Stimulated activated CD4-positive, alpha-beta T cell treated with anti-CD3 and anti-CD28 coated beads, Interleukin-2, amount 100 ng/mL, for 48 hours (primary cell): Measurements from ENCODE around the gene CDC42BPA.
"Not testable (repeated sequence)": the region's sequence is repeated elsewhere in the genome, so short reads cannot be mapped to it uniquely, and the experiment has no call there.

Experiments used
- DNase-seq, 2 donors: peaks; one replicate each; pipeline ENCODE4 v3.0.0-alpha.2; 2020

The CDC42BPA gene

DNA sequence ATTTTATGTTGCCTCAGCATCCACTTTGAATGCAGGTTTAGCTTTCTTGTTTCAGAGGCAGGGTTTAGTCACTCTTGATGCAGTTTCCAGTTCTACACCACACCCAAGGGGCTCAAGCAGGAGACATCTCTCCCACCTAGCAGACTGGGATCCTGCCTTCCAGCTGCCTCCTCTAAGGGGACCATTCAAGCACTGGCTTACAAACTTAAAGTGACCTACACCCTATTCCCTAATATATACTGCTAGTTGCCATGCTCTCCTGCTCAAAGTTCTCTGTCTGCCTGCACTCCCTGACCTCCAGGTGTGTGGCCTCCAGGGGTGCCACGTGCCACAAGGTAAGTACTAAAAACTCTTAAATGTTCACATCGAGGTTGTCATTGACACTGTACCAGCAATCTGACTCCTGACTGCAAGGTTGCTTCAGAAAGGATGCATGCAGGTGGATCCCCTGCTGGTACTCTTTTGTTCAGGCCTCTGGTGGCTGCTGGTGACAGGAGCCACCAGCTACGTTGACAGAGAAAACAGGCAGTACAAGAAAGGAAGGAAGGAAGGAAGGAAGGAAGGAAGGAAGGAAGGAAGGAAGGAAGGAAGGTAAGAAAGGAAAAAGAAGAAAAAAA lies 192.3 kb downstream of the CDC42BPA start:
- DNase-seq, result no peak

DNA sequence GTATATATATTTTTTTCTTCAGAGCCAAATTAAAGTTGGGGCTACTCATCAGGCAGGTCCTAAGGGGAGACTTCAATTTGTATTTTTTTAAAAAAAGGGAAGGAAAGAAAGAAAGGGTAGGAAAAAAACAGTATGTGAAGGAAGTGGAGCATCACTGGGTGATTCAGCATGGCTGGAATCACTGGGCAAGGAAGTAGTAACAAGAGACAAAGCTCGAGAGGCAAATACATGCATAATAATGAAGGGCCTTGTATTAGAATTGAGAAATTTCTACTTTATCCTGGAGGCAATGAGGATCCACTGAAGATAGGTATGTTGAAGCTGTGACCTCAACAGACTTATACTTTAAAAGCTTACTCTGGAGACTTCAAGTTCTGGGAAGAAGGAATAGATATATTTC lies 193.8 kb downstream of the CDC42BPA start:
- no peak for DNase-seq

DNA sequence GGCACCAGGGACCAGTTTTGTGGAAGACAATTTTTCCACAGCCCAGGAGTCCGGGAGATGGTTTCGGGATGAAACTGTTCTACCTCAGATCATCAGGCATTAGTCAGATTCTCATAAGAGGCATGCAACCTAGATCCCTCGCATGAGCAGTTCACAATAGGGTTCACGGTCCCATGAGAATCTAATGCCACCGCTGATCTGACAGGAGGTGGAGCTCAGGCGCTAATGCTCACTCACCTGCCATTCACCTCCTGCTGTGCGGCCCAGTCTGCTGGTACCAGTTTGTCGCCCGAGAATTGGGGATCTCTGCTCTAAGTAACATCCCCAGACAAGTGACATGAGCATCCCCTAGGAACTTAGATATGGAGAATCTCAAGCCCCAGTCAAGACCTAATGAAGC lies 197.5 kb downstream of the CDC42BPA start:
- DNase-seq, result no peak

DNA sequence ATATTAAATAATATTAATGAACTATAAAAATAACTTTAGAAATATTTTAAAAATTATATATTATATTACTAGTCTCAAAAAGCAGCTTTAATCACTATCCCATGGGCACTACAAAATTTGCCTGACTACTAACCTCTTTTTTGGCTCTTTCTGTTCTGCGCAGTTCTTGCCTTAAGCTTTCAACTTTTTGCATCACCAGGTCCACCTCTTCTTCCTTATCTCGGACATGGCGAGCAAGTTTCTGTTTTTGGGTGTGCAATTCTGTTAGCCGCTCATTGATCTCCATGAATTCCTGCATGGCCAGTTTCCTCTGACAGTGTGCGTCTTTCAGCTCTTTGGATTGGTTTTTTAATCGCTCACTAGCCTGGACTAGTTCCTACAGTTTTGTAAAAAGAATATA lies 205.8 kb downstream of the CDC42BPA start:
- DNase-seq, result no peak

DNA sequence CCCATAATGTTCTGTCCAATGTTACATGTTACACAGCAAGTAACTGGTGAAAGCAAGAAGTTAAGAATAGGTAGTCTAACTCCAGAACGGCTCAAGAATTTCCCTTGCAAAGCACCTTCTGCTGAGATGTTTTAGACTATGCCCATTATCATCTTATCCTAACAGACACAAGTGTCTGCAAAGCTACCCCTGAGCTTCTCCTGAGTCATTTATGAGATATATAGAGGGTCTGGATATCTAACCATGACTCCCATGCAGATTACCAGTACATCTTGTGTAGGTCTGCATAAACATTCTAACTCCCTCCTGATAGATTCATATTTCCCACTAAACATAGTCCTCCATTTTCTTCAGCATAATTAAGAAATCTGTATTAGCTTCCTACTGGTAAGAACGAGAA lies 206.5 kb downstream of the CDC42BPA start:
- no peak for DNase-seq

DNA sequence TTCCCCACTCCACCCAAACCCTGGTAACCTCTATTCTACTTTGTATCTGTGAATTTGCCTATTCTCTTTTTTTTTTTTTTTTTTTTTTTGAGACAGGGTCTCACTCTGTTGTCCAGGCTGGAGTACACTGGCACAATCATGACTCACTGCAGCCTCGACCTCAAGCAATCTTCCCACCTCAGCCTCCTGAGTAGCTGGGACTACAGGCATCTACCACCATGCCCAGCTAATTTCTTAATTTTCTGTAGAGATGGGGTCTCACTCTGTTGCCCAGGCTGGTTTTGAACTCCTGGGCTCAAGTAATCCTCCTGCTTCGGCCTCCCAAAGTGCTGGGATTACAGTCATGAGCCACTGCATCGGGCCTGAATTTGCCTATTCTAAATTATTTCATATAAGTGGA lies 213.0 kb downstream of the CDC42BPA start:
- not testable (repeated sequence) for DNase-seq

DNA sequence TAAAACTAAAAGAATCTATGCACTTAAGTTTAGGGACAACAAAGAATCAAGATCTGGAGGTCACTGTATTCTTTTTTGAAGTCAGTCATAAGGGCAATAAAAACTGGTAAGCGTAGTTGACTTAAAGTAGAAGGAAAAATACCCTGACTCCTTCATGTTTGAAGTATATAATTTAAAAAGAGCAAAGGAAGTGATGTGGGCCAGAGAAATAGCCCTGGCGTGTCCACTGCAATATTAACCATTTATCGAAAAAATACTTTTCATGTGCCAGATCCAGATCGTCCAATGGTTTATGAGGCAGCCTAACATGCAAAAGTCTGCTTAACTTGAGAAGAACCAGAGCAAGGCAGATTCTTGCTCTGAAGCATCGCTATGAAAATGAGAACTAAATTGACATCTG lies 216.2 kb downstream of the CDC42BPA start:
- DNase-seq, result no peak

DNA sequence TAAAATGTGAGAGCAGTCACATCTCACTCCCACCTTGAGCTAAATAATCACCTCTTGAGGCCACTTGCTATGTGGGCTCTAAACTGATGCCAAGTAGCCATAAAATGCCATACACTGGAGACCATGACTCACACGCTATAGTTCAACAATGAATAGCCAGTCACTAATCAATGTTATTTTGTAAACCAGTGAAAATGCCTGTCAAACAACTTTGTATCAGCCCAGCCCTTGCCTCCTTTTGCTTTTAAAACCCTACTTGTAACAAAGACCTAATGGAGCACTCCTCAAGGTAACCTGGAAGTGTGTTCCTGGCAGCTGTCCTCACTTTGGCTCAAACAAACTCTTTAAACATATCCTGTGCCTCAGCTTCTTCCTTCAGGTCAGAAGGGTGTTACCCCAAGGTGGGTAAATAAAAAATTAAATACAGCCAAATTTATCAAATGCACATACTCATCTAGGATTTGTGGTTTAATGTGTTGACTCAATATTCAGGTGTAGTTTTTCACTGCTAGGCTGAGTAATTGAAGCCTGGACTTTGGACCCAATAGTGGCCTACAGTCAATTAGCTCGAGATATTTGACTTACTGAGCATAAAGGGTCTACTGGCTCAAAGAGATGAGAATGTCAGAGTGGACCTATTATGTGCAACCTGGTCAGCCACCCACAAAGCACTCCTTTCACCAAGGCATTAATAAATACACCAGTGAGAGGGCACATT lies 223.9 kb downstream of the CDC42BPA start:
- no peak for DNase-seq

DNA sequence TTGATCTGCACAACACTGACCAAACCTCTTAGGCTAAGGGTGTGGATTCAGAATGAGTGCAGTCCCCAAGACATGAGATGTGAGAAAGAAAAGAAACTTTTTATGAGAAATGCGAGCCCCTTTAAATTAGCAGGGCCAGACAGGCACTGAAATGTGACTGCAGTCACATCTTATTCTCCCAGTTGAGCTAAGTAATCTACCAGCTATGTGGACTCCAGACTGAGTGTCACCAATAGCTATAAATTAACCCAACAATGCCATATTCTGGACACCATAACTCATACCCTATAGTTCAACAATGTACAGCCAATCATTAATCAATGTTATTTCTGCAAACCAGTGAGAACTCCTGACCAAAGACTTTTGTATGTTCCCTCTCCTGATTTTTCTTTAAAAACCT lies 225.0 kb downstream of the CDC42BPA start:
- DNase-seq, result no peak

DNA sequence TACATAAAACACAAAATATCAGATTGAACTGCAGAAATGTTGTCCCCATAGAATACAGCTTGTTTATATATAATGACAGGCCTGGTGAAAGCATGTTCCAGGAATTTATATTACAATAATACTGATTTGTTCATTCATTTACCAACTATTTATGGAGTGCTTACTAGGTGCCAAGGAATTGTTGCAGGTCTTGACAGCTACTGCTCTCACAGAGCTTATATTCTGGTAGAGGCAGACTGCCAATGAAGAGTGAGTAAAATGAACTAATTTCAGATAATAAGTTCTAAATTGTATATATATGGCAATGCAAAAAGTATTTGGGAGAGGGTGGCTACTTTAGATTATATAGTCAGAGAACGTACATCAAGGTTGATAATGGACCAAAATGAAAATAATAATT lies 226.2 kb downstream of the CDC42BPA start:
- DNase-seq, result no peak

DNA sequence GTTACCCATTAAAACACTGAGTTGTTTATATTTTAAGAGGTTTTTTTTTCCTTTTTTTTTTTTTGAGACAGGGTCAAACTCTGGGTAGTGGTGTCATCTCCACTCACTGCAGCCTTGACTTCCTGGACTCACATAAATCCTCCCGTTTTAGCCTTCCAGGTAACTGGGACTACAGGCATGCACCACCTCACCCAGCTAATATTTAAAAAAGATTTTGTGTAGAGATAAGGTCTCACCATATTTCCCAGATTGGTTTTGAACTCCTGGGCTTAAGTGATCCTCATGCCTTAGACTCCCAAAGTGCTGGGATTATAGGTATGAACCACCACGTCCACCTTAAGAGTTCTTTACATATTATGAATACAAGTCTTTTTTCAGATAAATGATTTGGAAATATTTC lies 231.7 kb downstream of the CDC42BPA start:
- no peak for DNase-seq

DNA sequence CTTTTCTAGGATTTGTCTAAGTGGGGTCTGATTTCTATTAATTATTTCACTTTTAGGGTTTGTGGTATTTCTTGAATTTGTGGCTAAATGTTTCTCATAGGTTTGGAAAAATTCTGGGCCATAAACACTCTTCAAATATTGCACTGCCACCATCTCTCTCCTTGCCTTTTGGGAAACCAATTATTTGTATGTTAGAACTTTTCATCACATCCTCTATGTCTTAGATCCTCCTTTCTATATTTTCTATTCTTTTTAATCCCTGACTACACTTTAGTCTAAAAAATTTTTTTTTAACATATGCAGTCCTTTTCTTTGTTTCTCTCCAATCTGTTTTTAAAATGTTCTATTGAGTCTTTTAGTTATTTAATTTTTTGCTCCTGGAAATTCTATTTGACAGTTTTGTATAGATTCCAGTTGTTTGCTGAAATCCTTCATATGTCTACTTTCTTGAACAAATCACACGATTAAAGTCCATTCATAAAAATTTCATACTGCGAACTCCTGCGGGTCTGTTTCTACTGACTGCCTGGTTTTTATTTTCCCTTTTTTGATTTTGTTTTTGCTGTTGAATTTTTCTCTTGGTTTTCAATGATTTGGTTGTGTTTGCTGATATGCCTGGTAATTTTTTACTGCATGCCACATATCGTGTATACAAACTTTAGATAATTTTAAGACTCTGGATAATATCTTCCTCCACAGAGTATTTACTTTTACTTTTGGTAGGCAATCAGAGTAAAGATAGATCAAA lies 235.1 kb downstream of the CDC42BPA start:
- DNase-seq, result no peak

DNA sequence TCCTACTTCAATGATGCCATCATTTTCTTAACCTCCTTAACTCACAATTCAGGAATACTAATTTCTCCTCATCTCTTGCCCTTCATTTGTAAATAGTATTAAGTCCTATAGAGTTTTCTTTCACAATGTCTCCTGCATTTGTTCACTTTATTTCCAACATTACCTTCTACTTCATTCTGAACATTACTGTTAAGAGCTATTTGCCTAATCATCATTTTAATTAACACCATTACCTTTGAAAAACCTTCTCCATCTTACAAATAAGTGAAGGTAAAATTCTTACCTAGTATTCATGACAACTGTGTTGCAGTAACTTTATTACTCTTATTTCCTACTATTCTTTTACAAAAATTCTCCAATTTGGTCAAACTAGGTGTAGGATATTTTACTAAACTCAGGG lies 240.5 kb downstream of the CDC42BPA start:
- DNase-seq, result no peak

DNA sequence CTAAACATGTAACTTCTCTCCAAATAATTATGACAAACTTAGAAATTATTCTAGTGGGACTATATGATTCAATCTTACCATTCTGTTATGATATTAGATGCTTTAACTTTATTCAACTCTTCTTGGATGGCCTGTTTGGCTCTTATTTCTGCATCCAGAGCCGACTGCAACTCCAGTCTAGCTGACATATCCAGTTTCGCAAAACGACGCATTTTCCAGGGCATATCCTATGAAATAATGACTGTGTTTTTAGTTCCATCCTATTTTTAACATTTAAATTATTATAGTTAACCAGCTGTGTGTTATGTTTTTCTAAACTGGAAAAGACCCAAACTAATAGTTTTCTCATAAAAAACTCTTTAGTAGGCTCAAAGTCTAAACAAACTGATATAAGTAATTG lies 244.5 kb downstream of the CDC42BPA start:
- DNase-seq, result no peak

DNA sequence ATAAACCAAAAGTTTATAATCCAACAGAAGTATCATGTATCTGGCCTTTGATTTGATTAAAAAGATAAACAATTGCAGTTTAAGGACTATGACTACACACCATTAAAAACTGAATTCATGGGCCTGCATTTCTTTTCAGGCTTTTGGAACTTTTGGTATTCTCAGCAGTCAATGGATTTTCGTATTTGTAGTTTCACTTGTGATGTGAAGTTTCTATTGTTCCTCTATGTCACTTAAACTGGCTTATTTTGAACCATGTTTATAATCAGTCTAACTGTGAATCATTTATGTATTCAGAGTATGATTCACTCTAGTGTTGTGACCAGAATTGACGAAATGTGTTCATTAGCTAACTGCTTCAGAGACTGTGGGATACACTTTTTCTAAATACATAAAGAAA lies 245.3 kb downstream of the CDC42BPA start:
- DNase-seq, result no peak

DNA sequence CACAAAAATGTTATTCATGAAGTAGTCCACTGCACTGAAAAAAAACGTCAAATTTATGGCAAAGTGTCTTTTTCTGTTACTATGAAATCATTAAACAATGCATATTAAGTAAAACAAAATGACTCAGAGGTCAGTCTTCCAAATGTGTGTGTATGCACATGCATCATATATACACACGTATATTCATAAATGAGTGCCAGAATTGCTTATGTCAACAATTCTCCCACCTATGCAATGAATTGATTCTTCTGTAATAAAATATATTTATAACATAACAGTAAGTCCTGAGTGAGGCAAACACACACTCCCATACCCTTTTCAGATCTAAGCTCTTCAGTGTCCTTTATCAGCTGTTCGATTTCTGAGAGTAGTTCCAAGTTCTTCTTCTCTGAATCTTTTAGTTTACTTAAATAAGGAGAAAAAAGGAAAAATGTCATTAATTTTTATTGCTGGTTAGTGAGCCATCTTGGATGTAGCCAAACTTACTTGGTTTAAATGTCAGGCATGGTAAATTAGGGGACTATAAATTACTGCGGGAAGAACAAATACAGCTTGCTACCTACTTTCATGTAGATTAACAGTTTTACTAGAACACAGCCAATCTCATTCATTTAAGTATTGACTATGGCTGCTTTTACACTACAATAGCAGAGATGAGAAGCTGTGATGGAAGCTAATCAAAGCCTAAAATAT lies 246.3 kb downstream of the CDC42BPA start:
- DNase-seq, result no peak

DNA sequence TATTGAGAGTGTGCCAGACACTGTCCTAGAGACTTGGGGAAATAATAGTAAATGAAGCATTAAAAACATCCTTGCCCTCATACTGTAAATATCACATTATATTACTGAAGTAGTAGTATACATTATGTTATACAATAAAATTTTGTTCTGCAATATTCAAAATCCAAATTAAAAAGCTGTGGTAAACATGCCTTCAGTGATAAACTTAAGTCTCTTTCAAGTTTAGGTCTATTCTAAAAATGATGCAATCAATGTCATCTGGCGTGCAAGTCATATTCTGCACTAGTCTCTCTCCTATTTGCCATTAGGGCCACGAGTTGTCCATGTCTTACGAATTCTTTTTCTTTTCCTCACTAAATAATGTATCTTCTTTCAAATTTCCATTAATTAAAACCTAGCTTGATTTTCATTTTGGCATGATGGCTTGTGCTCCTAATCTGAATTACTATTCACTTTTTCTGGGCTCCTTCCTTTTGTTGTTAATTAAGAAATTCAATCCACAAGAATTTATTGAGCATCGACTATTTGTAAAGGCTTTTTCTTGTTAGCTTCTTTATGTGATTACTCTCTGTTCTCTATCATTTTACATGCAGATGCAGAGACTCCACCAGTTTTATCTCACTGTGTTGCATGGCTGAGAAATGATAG lies 247.5 kb downstream of the CDC42BPA start:
- DNase-seq, result no peak

DNA sequence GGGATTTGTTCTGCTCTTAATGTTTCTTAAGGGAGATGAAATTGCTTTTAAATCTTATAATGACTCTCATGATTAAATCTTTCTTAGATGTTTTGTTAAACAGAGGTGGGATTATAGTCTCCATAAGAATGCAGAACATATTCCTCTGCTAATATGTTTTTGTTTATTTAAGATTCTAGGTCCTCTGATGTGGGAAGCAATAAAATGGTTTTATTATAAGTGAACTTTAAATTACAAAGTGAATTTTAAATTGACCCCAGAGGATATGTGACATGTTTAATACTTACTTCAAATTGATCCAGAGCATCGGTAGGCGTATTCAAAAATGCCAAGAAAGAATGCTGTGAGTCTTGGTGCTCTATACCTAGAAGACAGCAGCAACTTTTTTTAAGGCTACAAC lies 248.8 kb downstream of the CDC42BPA start:
- DNase-seq, result no peak

DNA sequence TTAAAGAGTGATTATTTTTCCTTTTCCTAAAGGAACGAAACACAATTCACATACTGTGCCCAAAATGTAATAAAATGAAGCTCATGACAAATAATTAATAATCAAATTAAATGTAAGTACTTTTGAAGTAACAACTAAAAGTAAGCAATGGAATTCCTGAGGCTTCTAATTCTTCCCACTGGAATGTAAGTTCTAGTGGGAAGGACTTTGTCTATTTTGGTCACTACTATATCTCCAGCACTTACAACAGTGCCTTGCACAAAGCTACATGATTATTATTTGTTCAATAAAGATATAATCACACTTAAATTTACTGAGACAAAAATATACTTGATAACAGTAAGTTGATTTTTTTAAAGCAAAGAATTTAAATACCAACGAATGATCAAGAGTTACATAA lies 249.4 kb downstream of the CDC42BPA start:
- no peak for DNase-seq

DNA sequence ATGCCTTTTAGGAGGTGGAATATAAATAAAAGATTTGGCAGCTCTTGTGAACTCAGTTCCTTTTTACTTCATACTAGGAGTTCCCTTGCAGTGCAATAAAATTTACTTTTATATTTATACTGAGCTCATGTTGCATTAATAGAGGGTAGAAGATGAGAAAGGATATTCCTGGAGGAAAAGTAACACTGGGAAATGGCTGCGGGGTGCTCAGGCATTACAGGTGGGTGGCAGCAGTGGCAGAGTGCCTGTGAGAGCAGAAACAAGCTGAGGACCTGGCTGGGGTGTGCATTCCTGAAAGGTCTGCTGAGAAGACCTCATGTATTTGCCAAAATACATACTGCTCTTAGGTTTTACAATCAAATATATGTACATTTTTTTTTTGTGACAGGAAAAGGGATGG lies 251.3 kb downstream of the CDC42BPA start:
- DNase-seq, result no peak

DNA sequence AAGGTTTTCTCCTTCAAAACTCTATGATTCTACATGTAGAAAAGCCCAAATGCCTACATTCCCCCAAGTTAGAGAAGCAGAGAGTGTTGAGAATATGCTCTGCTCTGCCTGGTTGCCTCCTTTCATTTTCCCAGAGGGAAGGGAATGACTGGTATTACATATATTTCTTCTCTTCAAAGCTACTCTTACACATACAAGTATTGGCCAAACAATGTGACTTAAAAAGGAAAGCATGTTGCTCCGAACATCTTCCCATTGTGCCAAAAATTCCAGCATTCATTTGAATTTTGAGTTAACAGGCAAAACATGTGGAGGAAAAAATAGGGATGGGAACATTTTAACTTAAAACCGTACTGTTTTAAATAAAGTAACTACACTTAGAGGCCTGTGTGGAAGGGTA lies 253.0 kb downstream of the CDC42BPA start:
- DNase-seq, result no peak

DNA sequence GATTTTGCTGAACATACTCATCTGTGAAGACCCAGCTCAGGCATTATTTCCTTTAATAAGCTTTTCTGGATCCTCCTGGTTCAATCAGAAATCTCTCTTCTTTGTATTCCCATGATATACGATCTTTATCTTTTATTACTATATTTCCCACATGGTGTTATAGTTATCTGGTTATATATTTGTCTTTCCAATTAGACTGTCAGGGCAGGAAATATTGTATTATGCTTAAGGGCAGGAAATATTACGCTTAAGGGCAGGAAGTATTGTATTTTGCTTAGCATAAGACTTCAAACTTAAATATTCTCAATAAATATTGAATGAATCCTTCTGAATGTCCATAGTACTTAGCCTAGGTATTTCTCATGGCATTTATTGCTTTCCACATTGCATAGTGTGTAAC lies 256.0 kb downstream of the CDC42BPA start:
- DNase-seq, result no peak

DNA sequence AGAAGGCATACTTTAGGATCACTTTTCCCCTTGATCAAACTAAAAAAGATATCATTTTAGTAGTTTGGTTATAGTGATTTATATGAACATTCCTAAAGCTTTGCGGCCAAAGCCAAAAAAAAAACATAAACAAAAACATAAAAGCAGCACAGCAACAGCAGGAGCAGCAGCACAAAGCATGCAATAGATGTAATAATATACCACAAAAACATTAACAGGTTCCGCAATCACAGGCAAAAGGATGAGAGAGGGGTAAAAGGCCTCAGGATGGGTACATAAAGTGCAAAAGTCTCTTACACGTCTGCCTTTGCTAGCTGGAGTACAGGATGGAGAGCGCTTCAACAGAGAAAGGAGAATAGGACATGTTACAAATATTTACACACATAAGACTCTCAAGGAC lies 259.2 kb downstream of the CDC42BPA start:
- no peak for DNase-seq
